ENCODE data around the gene OBSCN. TPM values are rescaled to one million over a fixed set of nuclear protein-coding genes. Genes with fewer than 3 reads are reported as not detected.

OBSCN gene
- total and polyA plus RNA-seq, 2 donors (not counting 1 experiment from before 2014, with no cell fraction given): 10.0 to 63.9 TPM

DNA sequence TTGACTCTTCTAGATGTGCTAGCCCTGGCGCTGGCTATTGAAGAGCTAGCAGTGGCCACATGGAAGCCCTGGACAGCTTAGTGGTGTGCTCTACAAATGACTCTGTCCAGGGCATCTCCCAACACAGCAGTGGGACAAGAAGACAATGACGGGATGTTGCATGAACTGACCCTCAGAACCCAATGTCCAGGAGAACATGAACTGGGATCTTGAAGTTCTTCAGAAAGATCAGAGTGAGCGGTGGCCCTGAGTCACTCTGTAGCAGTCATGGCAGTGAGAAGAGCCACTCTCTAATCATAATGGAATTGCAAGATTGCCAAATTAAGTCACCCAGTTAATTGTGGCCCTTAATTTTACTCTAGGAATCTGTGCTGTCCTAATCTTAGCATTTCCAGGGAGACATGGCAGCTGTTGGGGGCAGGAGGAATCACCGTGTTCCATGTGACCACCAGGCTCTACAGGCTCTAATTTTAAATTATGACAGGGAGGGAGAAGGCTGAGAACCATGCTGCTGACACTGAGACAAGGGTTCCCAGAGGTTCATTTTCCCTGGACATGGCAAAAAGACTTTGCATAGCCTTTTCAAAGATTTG is 10.2 kb upstream of the OBSCN start:
- WGBS (ENCODE audit: insufficient coverage): 88% methylated on average over 3 of the region's 4 CpGs
- DNase-seq (no peak), ATAC-seq (ENCODE audit: low read depth) (no peak)
- intact Hi-C loops (cut with micrococcal nuclease): no loop called here
- Mint-ChIP-seq H3K9me3 (ENCODE audit: insufficient read depth) (no peaks in the 10 kb centered on the region), H3K4me1 (no peaks in the 10 kb centered on the region), H3K4me3 (no peak overlapping the region), H3K27me3 (no peaks in the 10 kb centered on the region), H3K27ac (no peak overlapping the region)
- CTCF ChIA-PET: no interaction called here
- Histone ChIP-seq H3K4me3 (ENCODE audit: control extremely low read depth in 1 of 5, extremely low read depth in 1 of 5, insufficient read depth in 1 of 5, low read depth in 2 of 5, low read length in 4 of 5) (no peak overlapping the region), H3K4me2 (replicated peaks; ENCODE audit: low read depth, low read length, poor library complexity, severe bottlenecking) (no peak overlapping the region), H3K79me2 (ENCODE audit: control insufficient read depth, insufficient read depth, low read length) (no peaks in the 10 kb centered on the region), H3K4me1 (ENCODE audit: control insufficient read depth in 2 of 2, insufficient read depth in 2 of 2, low read length in 2 of 2) (no peaks in the 10 kb centered on the region), H3K27me3 (replicated peaks in 1 of 4; ENCODE audit: control extremely low read depth in 1 of 4, control insufficient read depth in 3 of 4, insufficient read depth in 4 of 4, low read length in 3 of 4) (no peaks in the 10 kb centered on the region), H4K20me1 (ENCODE audit: control insufficient read depth, insufficient read depth, low read length, poor library complexity, severe bottlenecking) (no peaks in the 10 kb centered on the region), H3K9ac (ENCODE audit: low read length) (no peak overlapping the region), H3K9me3 (ENCODE audit: control extremely low read depth in 1 of 3, control insufficient read depth in 2 of 3, insufficient read depth in 1 of 3, low read length in 2 of 3) (peaks cover 9 to 19% (median 14%) of the 10 kb centered on the region in 3 donors), H3K36me3 (replicated peaks in 1 of 2; ENCODE audit: control extremely low read depth in 1 of 2, control insufficient read depth in 1 of 2, extremely low read depth in 1 of 2, insufficient read depth in 2 of 2, low read length in 1 of 2) (no peaks in the 10 kb centered on the region), H2AFZ (ENCODE audit: insufficient read depth, low read depth, low read length, poor library complexity, severe bottlenecking) (no peak overlapping the region), H3K27ac (ENCODE audit: low read length in 2 of 2) (no peak overlapping the region)
- no peak for TF ChIP-seq EZH2 (IDR thresholded peaks at IDR 0.05; ENCODE audit: borderline replicate concordance, insufficient read depth, low read depth, low read length, poor library complexity, severe bottlenecking)
- TF ChIP-seq, protein P1, sequence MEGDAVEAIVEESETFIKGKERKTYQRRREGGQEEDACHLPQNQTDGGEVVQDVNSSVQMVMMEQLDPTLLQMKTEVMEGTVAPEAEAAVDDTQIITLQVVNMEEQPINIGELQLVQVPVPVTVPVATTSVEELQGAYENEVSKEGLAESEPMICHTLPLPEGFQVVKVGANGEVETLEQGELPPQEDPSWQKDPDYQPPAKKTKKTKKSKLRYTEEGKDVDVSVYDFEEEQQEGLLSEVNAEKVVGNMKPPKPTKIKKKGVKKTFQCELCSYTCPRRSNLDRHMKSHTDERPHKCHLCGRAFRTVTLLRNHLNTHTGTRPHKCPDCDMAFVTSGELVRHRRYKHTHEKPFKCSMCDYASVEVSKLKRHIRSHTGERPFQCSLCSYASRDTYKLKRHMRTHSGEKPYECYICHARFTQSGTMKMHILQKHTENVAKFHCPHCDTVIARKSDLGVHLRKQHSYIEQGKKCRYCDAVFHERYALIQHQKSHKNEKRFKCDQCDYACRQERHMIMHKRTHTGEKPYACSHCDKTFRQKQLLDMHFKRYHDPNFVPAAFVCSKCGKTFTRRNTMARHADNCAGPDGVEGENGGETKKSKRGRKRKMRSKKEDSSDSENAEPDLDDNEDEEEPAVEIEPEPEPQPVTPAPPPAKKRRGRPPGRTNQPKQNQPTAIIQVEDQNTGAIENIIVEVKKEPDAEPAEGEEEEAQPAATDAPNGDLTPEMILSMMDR (IDR thresholded peaks at IDR 0.05): no peak
- POLR2A ChIA-PET: no interaction called here

DNA sequence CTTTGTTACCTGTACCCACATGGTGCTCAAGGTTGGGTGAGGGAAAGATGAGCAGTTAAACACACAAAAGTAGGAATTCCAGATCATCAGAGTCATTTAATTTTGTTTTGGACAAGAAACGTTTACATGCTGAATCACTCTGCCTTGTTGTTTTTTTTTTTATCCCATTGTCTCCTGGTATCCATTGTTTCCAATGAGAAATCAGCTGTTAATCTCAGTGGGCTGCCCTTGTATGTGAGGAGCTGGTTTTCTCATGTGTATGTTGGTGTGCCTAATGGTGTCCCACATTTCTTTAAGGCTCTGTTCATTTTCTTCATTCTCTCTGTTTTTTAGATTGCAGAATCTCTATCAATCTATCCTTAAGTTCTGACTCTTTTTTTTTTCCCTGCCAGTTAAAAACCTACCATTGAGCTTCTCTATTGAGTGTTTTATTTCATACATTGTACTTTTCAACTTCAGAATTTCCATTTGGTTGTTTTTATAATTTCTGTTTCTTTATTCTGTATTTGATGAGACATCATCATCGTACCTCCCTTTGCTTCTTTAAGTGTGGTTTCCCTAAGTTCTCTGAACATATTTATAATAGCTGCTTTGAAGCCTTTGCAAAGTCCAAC is 8.8 kb upstream of the OBSCN start:
- no CpG with 5 or more reads among the region's 2 CpGs for WGBS (ENCODE audit: insufficient coverage)
- no peak for TF ChIP-seq EZH2 (IDR thresholded peaks at IDR 0.05; ENCODE audit: borderline replicate concordance, insufficient read depth, low read depth, low read length, poor library complexity, severe bottlenecking)
- TF ChIP-seq, protein P1 (IDR thresholded peaks at IDR 0.05): no peak
- DNase-seq (no peak), ATAC-seq (ENCODE audit: low read depth) (no peak)
- H3K9me3 Mint-ChIP-seq (ENCODE audit: insufficient read depth): no peaks in the 10 kb centered on the region
- no peaks in the 10 kb centered on the region for H3K4me1 Mint-ChIP-seq
- Histone ChIP-seq H2AFZ (ENCODE audit: insufficient read depth, low read depth, low read length, poor library complexity, severe bottlenecking) (no peak overlapping the region), H3K4me1 (ENCODE audit: control insufficient read depth in 2 of 2, insufficient read depth in 2 of 2, low read length in 2 of 2) (no peaks in the 10 kb centered on the region), H3K36me3 (replicated peaks in 1 of 2; ENCODE audit: control extremely low read depth in 1 of 2, control insufficient read depth in 1 of 2, extremely low read depth in 1 of 2, insufficient read depth in 2 of 2, low read length in 1 of 2) (no peaks in the 10 kb centered on the region), H3K4me3 (ENCODE audit: control extremely low read depth in 1 of 5, extremely low read depth in 1 of 5, insufficient read depth in 1 of 5, low read depth in 2 of 5, low read length in 4 of 5) (no peak overlapping the region), H3K4me2 (replicated peaks; ENCODE audit: low read depth, low read length, poor library complexity, severe bottlenecking) (no peak overlapping the region), H3K79me2 (ENCODE audit: control insufficient read depth, insufficient read depth, low read length) (no peaks in the 10 kb centered on the region), H3K27me3 (replicated peaks in 1 of 4; ENCODE audit: control extremely low read depth in 1 of 4, control insufficient read depth in 3 of 4, insufficient read depth in 4 of 4, low read length in 3 of 4) (no peaks in the 10 kb centered on the region), H3K9me3 (ENCODE audit: control extremely low read depth in 1 of 3, control insufficient read depth in 2 of 3, insufficient read depth in 1 of 3, low read length in 2 of 3) (peaks cover 9 to 19% (median 14%) of the 10 kb centered on the region in 3 donors), H3K27ac (ENCODE audit: low read length in 2 of 2) (no peak overlapping the region), H3K9ac (ENCODE audit: low read length) (no peak overlapping the region), H4K20me1 (ENCODE audit: control insufficient read depth, insufficient read depth, low read length, poor library complexity, severe bottlenecking) (no peaks in the 10 kb centered on the region)
- ChIA-PET POLR2A (no interaction called here), CTCF (interaction anchor here (1.0 kb wide), 1 partner anchor 13 kb away, joined by 4 read pairs; no protein-coding TSS in a partner anchor)
- intact Hi-C loops (cut with micrococcal nuclease): no loop called here
- H3K4me3 Mint-ChIP-seq: no peak overlapping the region
- H3K27ac Mint-ChIP-seq: no peak overlapping the region
- no peaks in the 10 kb centered on the region for H3K27me3 Mint-ChIP-seq
